ENCODE data around the gene CBLIF.
"Not testable (repeated sequence)": the region's sequence is repeated elsewhere in the genome, so short reads cannot be mapped to it uniquely, and the experiment has no call there.

CBLIF gene

DNA sequence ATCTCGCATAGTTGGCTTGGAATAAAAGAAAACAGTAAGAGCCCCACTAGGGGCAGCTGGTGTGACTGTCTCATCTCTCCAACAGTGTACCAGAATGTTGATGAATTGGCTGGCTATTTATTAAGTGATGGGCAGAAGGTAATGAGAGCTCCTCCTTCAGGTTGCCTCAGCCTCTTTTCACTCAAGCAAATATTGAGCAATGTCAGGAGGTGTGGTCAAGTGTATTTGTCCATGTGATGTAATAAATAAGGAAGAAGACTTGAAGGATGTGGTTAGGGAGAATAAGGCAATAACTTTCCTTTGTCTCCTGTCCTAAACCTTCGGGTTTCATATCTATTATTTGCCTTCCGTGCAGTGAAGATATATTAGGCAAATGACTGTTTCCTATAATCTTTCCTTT is 21.1 kb upstream of the CBLIF start, which contains the start of gene TCN1:
Gene TCN1, minus strand, starts transcription at position 91 of the 400 bp plus-strand sequence. Its CDS starts 17 bp downstream, at position 74.
- ChIA-PET POLR2A (no interaction called here), CTCF (no interaction called here)
- DNase-seq (ENCODE audit: low read depth, low spot score): no peak

DNA sequence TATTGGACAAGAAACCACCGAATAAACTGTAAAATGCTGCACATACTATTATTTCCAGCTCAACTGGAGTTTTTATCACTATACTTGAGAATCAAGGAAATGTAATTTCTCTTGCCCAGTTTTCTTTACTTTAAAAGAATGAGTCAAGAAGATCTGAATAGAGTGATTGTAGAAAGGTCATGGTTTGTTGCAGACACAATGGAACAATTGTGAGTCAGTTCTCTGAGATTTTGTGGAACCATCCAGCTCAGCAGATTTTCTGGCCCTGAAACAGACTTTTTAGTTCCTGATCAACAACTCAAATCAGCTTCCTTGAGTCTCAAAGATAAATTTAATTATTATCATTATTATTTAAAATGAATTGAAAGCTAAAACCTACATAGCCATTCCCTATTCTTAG is 19.7 kb upstream of the CBLIF start:
- TF ChIP-seq, protein P1, sequence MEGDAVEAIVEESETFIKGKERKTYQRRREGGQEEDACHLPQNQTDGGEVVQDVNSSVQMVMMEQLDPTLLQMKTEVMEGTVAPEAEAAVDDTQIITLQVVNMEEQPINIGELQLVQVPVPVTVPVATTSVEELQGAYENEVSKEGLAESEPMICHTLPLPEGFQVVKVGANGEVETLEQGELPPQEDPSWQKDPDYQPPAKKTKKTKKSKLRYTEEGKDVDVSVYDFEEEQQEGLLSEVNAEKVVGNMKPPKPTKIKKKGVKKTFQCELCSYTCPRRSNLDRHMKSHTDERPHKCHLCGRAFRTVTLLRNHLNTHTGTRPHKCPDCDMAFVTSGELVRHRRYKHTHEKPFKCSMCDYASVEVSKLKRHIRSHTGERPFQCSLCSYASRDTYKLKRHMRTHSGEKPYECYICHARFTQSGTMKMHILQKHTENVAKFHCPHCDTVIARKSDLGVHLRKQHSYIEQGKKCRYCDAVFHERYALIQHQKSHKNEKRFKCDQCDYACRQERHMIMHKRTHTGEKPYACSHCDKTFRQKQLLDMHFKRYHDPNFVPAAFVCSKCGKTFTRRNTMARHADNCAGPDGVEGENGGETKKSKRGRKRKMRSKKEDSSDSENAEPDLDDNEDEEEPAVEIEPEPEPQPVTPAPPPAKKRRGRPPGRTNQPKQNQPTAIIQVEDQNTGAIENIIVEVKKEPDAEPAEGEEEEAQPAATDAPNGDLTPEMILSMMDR (IDR thresholded peaks at IDR 0.05; ENCODE audit: insufficient read depth, low read length, missing control alignments): no peak
- POLR2A ChIA-PET: no interaction called here
- no peak for DNase-seq (ENCODE audit: low read depth, low spot score)
- CTCF ChIA-PET: no interaction called here
- H3K4me3 ChIP-seq (ENCODE audit: low read depth, low read length): no peak overlapping the region

More for the DNA sequence above, 21.1 kb upstream of the CBLIF start, which contains the start of gene TCN1:
- no peak within 1 kb of the TSS for H3K4me3 ChIP-seq (ENCODE audit: low read depth, low read length)
- TF ChIP-seq, protein P1 (IDR thresholded peaks at IDR 0.05; ENCODE audit: insufficient read depth, low read length, missing control alignments): no peak

DNA sequence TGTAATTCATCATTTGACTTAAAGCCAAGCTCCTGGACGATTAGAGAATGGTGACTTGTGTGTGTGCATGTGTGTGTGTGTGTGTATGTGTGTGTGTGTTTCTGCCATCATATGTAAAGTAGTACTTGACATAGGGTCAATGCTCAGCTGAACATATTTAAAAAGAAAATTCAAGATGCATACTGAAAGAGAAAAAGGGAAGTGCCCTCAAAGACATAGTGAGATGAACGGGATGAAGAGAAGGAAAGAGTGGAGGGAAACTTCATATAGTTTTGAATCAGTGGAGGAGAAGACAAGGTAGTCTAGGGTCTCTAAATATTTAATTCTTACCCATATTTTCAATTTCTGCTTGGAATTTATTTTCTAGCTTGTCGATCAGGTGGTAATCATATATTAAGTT is 17.0 kb upstream of the CBLIF start:
- ChIA-PET POLR2A (no interaction called here), CTCF (no interaction called here)
- no peak overlapping the region for H3K4me3 ChIP-seq (ENCODE audit: low read depth, low read length)
- no peak for DNase-seq (ENCODE audit: low read depth, low spot score)
- TF ChIP-seq, protein P1 (IDR thresholded peaks at IDR 0.05; ENCODE audit: insufficient read depth, low read length, missing control alignments): no peak

DNA sequence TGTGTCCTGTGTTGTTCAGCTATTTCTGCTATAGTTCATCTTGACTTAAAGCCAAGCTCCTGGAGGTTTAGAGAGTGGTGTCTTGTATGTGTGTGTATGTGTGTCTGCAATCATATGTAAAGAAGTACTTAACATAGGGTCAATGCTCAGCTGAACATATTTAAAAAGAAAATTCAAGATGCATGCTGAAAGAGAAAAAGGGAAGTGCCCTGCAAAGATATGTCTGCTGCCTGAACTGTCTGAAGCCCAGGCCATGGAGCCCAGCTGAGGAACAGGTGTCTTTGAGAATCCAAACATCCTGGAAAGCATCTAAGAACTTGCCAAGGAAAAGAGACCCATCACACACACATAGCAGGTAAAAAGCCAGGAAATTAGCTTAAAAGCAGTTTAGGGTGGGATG is 14.4 kb upstream of the CBLIF start:
- no peak for DNase-seq (ENCODE audit: low read depth, low spot score)
- POLR2A ChIA-PET: no interaction called here
- TF ChIP-seq, protein P1 (IDR thresholded peaks at IDR 0.05; ENCODE audit: insufficient read depth, low read length, missing control alignments): no peak
- no peak overlapping the region for H3K4me3 ChIP-seq (ENCODE audit: low read depth, low read length)
- CTCF ChIA-PET: no interaction called here

DNA sequence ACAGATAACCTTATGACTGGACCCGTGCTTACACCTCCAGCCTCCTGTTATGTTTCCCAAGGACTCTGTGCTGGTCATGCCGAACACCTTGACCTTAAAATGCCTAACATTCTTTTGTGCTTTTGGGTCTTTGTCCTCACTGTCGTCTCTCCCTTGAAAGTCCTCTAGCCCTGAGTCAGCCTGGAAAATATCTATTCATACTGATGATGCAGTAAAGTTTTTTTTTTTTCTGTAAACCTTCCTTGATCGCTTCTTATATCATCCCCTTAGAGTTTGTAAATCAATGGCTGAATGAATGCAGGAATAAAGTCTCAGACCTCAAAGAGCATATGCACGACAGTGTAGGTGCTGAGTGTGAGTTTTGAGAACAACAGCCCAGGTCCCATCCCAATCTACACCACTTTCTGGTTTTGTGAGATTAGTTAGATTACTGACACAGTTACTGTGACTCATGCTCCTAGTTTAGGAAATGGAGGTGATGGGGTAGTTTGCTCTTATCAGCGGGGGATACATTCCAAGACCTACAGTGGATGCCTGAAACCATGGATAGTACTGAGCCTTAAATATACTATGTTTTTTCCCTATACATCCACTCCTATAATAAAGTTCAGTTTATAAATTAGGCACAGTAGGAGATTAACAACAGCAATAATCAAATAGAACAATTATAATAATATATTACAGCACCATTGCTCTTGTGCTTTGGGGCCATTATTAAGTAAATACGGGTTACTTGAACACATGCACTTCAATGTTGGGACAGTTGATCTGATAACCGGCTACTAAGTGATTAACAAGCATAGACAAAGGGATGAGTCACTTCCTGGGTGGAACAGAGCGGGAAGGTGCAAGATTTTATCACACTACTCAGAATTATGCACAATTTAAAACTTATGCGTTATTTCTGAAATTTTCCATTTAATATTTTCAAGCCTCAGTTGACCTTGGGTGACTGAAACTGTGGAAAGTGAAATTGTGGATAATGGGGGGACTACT is 12.4 kb upstream of the CBLIF start:
- TF ChIP-seq, protein P1 (IDR thresholded peaks at IDR 0.05; ENCODE audit: insufficient read depth, low read length, missing control alignments): no peak
- no peak for DNase-seq (ENCODE audit: low read depth, low spot score)
- POLR2A ChIA-PET: no interaction called here
- CTCF ChIA-PET: no interaction called here
- no peak overlapping the region for H3K4me3 ChIP-seq (ENCODE audit: low read depth, low read length)

DNA sequence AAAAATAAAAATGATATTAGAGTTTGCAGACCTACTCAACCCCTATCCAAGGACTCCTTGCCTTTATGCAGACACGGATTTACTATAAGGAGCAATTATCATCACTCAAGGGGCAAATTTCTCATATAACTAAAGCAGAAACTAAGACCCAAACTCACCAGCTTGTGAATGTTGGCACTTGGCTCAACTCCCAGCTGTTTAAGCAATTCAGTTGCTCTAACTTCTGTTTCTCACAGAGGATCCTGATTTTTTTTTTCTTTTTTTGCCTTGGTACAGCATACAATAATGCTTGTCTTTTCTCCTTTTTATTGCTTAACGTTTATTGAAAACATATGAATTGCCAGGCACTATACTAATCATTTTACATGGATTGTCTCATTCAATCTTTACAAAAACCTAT is 9.6 kb upstream of the CBLIF start:
- ChIA-PET POLR2A (no interaction called here), CTCF (no interaction called here)
- no peak overlapping the region for H3K4me3 ChIP-seq (ENCODE audit: low read depth, low read length)
- no peak for DNase-seq (ENCODE audit: low read depth, low spot score)
- TF ChIP-seq, protein P1 (IDR thresholded peaks at IDR 0.05; ENCODE audit: insufficient read depth, low read length, missing control alignments): no peak

DNA sequence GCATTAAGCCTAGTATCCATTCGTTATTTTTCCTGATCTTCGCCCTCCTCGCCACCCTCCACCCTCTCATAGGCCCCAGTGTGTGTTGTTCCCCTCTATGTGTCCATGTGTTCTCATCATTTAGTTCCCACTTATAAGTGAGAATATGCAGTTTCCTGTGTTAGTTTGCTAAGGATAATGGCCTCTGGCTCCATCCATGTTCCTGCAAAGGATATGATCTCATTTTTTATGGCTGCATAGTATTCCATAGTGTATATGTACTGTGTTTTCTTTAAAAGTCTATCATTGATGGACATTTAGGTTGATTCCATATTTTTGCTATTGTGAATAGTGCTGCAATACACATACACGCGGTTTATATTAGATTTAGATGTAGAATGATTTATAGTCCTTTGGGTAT is 6.1 kb upstream of the CBLIF start:
- DNase-seq (ENCODE audit: low read depth, low spot score); POLR2A ChIA-PET; CTCF ChIA-PET; H3K4me3 ChIP-seq (ENCODE audit: low read depth, low read length): not testable (repeated sequence)

DNA sequence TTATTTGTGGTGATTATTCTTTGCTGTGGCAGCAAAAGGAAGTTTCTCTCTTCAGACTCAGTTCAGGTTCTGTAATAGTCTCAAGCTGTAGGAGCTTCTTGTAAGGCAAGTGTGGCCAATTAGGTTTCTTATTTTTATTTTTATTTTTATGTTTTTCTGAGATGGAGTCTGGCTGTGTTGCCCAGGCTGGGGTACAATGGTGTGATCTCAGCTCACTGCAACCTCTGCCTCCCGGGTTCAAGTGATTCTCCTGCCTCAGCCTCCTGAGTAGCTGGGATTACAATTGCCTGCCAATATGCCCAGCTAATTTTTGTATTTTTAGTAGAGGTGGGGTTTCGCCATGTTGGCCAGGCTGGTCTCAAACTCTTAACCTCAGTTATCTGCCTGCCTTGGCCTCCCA is 4.3 kb upstream of the CBLIF start:
- CTCF ChIA-PET; POLR2A ChIA-PET; DNase-seq (ENCODE audit: low read depth, low spot score): not testable (repeated sequence)

More for the DNA sequence above, 4.3 kb upstream of the CBLIF start:
- not testable (repeated sequence) for H3K4me3 ChIP-seq (ENCODE audit: low read depth, low read length)
